Measurements from ENCODE around the gene RABGAP1. TPM values are rescaled to one million over a fixed set of nuclear protein-coding genes. Genes with fewer than 3 reads are reported as not detected.

The RABGAP1 gene
- total and polyA plus RNA-seq, 2 experiments from 2014 or later = 8.5 to 33.9 TPM

GRCh38 chr9:122978601-122979000, 37.8 kb downstream of the RABGAP1 start (continued):
- no peak for TF ChIP-seq ZNF462 (CRISPR knock-in tag; IDR thresholded peaks at IDR 0.05)
- no peak for TF ChIP-seq REST (IDR thresholded peaks at IDR 0.05; ENCODE audit: unreplicated experiment)
- no peak for TF ChIP-seq ZNF331 (CRISPR knock-in tag; IDR thresholded peaks at IDR 0.05; ENCODE audit: low read depth)
- TF ChIP-seq CTCF (conservative IDR thresholded peaks at IDR 0.05; ENCODE audit: low read depth in 2 of 2) = no peak
- no peak for TF ChIP-seq EZH2phosphoT487 (IDR thresholded peaks at IDR 0.05; ENCODE audit: unreplicated experiment)
- no peak for TF ChIP-seq POLR2AphosphoS5 (IDR thresholded peaks at IDR 0.05; ENCODE audit: low read depth)
- no peak for TF ChIP-seq NANOG (IDR thresholded peaks at IDR 0.05; ENCODE audit: borderline replicate concordance)

Measured in GM23338 (cell line).